Measurements from ENCODE around the gene C10orf143. TPM values are rescaled to one million over a fixed set of nuclear protein-coding genes. Genes with fewer than 3 reads are reported as not detected.
"Not testable (repeated sequence)": the region's sequence is repeated elsewhere in the genome, so short reads cannot be mapped to it uniquely, and the experiment has no call there.

The C10orf143 gene
- 3.1 TPM for polyA plus RNA-seq (ENCODE audit: insufficient read length)

GRCh38 chr10:130110246-130111112, at the start of gene C10orf143:
TSS of gene C10orf143 (minus strand) at chr10:130110830. CDS start at chr10:130110772, 58 bp downstream.
- DNase-seq = peak; percentile 98

- no peak for DNase-seq
Measured at GRCh38 chr10:130159192-130159794, 48.7 kb upstream of the C10orf143 start.

GRCh38 chr10:130146042-130146441, 35.4 kb upstream of the C10orf143 start:
- DNase-seq = no peak

- DNase-seq = no peak
Measured at GRCh38 chr10:130141878-130142277, 31.2 kb upstream of the C10orf143 start.

GRCh38 chr10:130141460-130141859, 30.8 kb upstream of the C10orf143 start:
- DNase-seq = no peak

- no peak for DNase-seq
Measured at GRCh38 chr10:130141038-130141437, 30.4 kb upstream of the C10orf143 start.

- no peak for DNase-seq
Measured at GRCh38 chr10:130140425-130140824, 29.8 kb upstream of the C10orf143 start.

GRCh38 chr10:130138479-130138866, 27.8 kb upstream of the C10orf143 start:
- DNase-seq = no peak

GRCh38 chr10:130137659-130138478, 27.2 kb upstream of the C10orf143 start:
- no peak for DNase-seq

GRCh38 chr10:130137090-130137448, 26.4 kb upstream of the C10orf143 start:
- DNase-seq = no peak

GRCh38 chr10:130136226-130137089, 25.8 kb upstream of the C10orf143 start, which contains the start of gene GLRX3:
TSS of gene GLRX3 (plus strand) at chr10:130136391. CDS start at chr10:130136421, 30 bp downstream.
- DNase-seq = peak; percentile 91

GRCh38 chr10:130135676-130136225, 25.1 kb upstream of the C10orf143 start:
- no peak for DNase-seq

- DNase-seq = no peak
Measured at GRCh38 chr10:130128922-130129321, 18.3 kb upstream of the C10orf143 start.

GRCh38 chr10:130128062-130128781, 17.6 kb upstream of the C10orf143 start:
- DNase-seq = no peak

GRCh38 chr10:130127364-130128061, 16.9 kb upstream of the C10orf143 start:
- peak; percentile 61 for DNase-seq

GRCh38 chr10:130121486-130122079, 11.0 kb upstream of the C10orf143 start:
- DNase-seq = no peak

GRCh38 chr10:130117535-130117934, 6.9 kb upstream of the C10orf143 start:
- not testable (repeated sequence) for DNase-seq

GRCh38 chr10:130116942-130117341, 6.3 kb upstream of the C10orf143 start:
- not testable (repeated sequence) for DNase-seq

GRCh38 chr10:130112821-130113220, 2.2 kb upstream of the C10orf143 start:
- no peak for DNase-seq

GRCh38 chr10:130111852-130112180, 1.2 kb upstream of the C10orf143 start:
- no peak for DNase-seq
